H1 (cell line): ENCODE data around the gene SYK. TPM values are rescaled to one million over a fixed set of nuclear protein-coding genes. Genes with fewer than 3 reads are reported as not detected.

ENCODE experiments used
- BCL11A ChIP-seq, 2 experiments: IDR thresholded peaks; one replicate each; pipeline ENCODE4 v1.6.1; 2011; ENCODE audit warnings: low read depth in 2 of 2, low read length in 2 of 2, mild to moderate bottlenecking in 2 of 2
- EGR1 ChIP-seq: IDR thresholded peaks from 2 replicates; pipeline ENCODE4 v1.6.1; 2011; ENCODE audit warnings: low read depth, low read length, borderline replicate concordance
- KDM5A ChIP-seq: fragments of 200-600 bp; IDR thresholded peaks from 2 replicates; pipeline ENCODE4 v1.7.1; 2012; ENCODE audit warnings: mild to moderate bottlenecking, low read length, inconsistent platforms, mixed read lengths
- NRF1 ChIP-seq: IDR thresholded peaks from 2 replicates; pipeline ENCODE4 v1.6.1; 2011; ENCODE audit warnings: mild to moderate bottlenecking, low read depth, low read length, improper control_type of control experiment
- SP1 ChIP-seq: IDR thresholded peaks from 2 replicates; pipeline ENCODE4 v1.6.1; 2011; ENCODE audit warnings: low read depth, low read length
- SUZ12 ChIP-seq: fragments of 200-600 bp; sonication (generic); IDR thresholded peaks from 2 replicates; pipeline ENCODE4 v1.6.1; 2012; ENCODE audit warnings: mild to moderate bottlenecking, inconsistent platforms, low read length, moderate library complexity, mixed read lengths
- TAF1 ChIP-seq: IDR thresholded peaks from 2 replicates; pipeline ENCODE4 v1.6.1; 2011; ENCODE audit warnings: mild to moderate bottlenecking, low read depth, low read length
- polyA plus RNA-seq, 7 experiments: library from polyadenylated mRNA; depleted of rRNA in 3 of 7; stranded (reverse) in 5 of 7; unstranded in 2 of 7; fragments of >200 nt in 5 of 7; fragments of 200-250 nt in 2 of 7; gene quantifications; 1 replicate in 5 of 7; 2 replicates in 1 of 7; 4 replicates in 1 of 7; pipeline versions ENCODE4 v1.2.1 to v1.2.3, GENCODE V29; 2011 to 2013; ENCODE audit warnings: missing spikeins in 2 of 7, mixed read lengths in 2 of 7
- total RNA-seq: library from RNA; stranded (reverse); fragmentation: NEBNext Ultra II Directional; extraction: Animal tissue kit (Norgen Biotek cat#: 25700); gene quantifications from 2 replicates; pipeline ENCODE4 v1.2.1, GENCODE V29; 2021

SYK gene
- total and polyA plus RNA-seq, 2 of the 8 experiments (the other 6 are each of a cell fraction or from before 2014, with no cell fraction given) = 1.5 to 4.4 TPM

DNA sequence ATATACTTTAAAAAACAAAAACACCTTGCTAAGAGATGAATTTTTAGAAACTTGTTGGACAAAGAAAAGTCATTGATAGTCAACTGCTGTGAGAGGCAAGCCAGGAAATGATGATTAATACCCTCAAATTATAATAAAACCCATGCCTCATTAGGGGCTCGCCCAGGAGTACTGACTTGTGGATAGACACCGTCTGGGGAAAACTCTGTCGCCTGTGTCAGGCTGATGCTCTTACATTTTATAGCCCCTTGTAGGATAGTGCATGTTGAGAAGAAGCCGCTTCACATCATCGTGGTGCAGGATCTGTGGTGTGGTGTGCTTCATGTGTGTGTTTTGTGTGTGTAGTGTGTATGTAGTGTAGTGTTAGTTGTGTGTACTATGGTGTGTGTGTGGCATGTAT lies 39.1 kb downstream of the SYK start (continued):
- no peak for TF ChIP-seq SUZ12
- TF ChIP-seq KDM5A = no peak
- no peak for TF ChIP-seq SP1
- no peak for TF ChIP-seq TAF1
- no peak for TF ChIP-seq EGR1
- no peak for TF ChIP-seq NRF1
- no peak for TF ChIP-seq BCL11A (IDR thresholded peaks at IDR 0.05; ENCODE audit: low read depth in 2 of 2, low read length in 2 of 2)
